ENCODE data around the gene SHISA7. TPM values are rescaled to one million over a fixed set of nuclear protein-coding genes. Genes with fewer than 3 reads are reported as not detected.

SHISA7 gene
- total and polyA plus RNA-seq, 2 donors (not counting 1 experiment from before 2014, with no cell fraction given) = not detected

DNA sequence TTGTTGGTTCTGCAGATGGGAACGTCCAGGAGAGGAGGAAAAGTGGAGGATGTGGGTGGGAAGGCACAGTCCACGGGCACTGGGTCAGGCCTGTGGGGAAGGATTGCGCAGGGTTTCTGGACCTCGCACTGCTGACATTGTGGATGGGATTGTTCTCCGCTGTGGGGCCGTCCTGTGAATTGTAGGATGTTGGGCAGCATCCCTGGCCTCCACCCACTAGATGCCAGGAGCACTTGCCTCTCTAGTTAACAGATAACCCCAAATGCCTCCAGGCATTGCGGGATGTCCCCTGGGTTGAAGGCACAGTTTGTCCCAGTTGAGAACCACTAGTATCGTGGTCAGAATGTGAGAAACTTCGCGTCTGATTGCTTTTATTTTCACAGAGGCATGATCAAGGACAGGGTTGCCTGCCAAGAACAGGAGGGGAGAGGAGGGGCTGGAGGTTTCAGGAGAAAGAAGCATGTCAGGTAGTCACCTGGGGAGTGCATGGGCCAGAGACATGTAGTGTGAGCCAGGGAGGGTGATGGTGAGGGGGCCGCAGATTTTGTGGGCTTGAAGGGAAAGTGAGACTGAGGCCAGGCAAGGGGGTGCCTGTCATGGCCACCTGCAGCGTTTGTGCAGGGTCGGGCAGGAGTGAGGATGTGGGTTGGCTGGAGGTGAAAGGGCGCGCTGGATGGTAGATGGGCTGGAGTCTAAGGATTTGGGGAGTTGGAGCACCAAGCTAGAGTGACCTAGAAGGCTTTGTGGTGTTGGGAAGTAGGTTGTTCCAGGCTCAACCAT lies 36.5 kb upstream of the SHISA7 start:
- H2AFZ ChIP-seq (ENCODE audit: low read length) = no peak overlapping the region
- no peak overlapping the region for H3K9ac ChIP-seq (ENCODE audit: insufficient read depth, low read length)
- H3K4me2 ChIP-seq (ENCODE audit: extremely low read depth, insufficient read depth, low read length) = no peak overlapping the region
- no peak for DNase-seq (ENCODE audit: low read depth in 2 of 2)
- no peak overlapping the region for H3K27ac ChIP-seq (ENCODE audit: insufficient read depth, low read length)
- H3K27me3 ChIP-seq (ENCODE audit: control insufficient read depth, insufficient read depth, low read length) = no peaks in the 10 kb centered on the region
- H3K4me3 ChIP-seq (replicated peaks in 1 of 4; ENCODE audit: control extremely low read depth in 1 of 4, insufficient read depth in 1 of 4, low read depth in 3 of 4, low read length in 4 of 4) = no peak overlapping the region
- peaks cover 20% of the 10 kb centered on the region for H3K79me2 ChIP-seq (ENCODE audit: control insufficient read depth, insufficient read depth, low read length)
- TF ChIP-seq, protein P1, sequence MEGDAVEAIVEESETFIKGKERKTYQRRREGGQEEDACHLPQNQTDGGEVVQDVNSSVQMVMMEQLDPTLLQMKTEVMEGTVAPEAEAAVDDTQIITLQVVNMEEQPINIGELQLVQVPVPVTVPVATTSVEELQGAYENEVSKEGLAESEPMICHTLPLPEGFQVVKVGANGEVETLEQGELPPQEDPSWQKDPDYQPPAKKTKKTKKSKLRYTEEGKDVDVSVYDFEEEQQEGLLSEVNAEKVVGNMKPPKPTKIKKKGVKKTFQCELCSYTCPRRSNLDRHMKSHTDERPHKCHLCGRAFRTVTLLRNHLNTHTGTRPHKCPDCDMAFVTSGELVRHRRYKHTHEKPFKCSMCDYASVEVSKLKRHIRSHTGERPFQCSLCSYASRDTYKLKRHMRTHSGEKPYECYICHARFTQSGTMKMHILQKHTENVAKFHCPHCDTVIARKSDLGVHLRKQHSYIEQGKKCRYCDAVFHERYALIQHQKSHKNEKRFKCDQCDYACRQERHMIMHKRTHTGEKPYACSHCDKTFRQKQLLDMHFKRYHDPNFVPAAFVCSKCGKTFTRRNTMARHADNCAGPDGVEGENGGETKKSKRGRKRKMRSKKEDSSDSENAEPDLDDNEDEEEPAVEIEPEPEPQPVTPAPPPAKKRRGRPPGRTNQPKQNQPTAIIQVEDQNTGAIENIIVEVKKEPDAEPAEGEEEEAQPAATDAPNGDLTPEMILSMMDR (conservative IDR thresholded peaks at IDR 0.05 in 1 of 2, IDR thresholded peaks at IDR 0.05 in 1 of 2; ENCODE audit: low read depth in 1 of 2, low read length in 2 of 2) = no peak
- TF ChIP-seq EZH2 (IDR thresholded peaks at IDR 0.05; ENCODE audit: low read length, missing control alignments) = no peak
- H3K4me1 ChIP-seq (ENCODE audit: control insufficient read depth, extremely low read depth, insufficient read depth, low read length) = peaks cover 6% of the 10 kb centered on the region
- H3K36me3 ChIP-seq (ENCODE audit: control insufficient read depth, insufficient read depth, low read length) = peaks cover 13% of the 10 kb centered on the region
- H3K9me3 ChIP-seq (ENCODE audit: control insufficient read depth, insufficient read depth, low read depth, low read length) = no peaks in the 10 kb centered on the region
- H4K20me1 ChIP-seq (ENCODE audit: control insufficient read depth, extremely low read depth, insufficient read depth, low read length) = no peaks in the 10 kb centered on the region

DNA sequence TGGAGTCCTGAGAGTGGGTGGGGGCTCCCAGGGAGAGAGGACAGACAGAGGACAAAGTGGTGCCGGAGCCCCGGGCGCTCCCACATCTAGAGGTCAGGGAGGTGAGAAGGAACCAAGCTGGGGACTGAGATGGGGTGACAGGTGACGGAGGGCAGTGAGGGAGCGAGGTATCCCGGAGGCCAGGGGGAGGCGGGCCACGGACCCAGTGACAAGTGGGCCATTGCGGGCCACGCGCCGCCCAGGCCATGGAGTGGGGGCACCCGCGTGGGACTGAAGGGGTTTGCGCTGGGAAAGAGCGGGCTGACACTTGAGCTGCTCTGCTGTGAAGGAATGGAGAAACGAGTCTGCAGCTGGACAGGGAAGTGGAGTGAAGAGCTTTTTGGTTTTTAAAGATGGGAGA lies 35.9 kb upstream of the SHISA7 start:
- Histone ChIP-seq H3K4me3 (replicated peaks in 1 of 4; ENCODE audit: control extremely low read depth in 1 of 4, insufficient read depth in 1 of 4, low read depth in 3 of 4, low read length in 4 of 4) (no peak overlapping the region), H3K27ac (ENCODE audit: insufficient read depth, low read length) (no peak overlapping the region), H3K4me2 (ENCODE audit: extremely low read depth, insufficient read depth, low read length) (no peak overlapping the region), H3K36me3 (ENCODE audit: control insufficient read depth, insufficient read depth, low read length) (peaks cover 13% of the 10 kb centered on the region), H3K27me3 (ENCODE audit: control insufficient read depth, insufficient read depth, low read length) (no peaks in the 10 kb centered on the region), H3K9me3 (ENCODE audit: control insufficient read depth, insufficient read depth, low read depth, low read length) (no peaks in the 10 kb centered on the region), H4K20me1 (ENCODE audit: control insufficient read depth, extremely low read depth, insufficient read depth, low read length) (no peaks in the 10 kb centered on the region), H3K9ac (ENCODE audit: insufficient read depth, low read length) (no peak overlapping the region), H3K79me2 (ENCODE audit: control insufficient read depth, insufficient read depth, low read length) (peaks cover 18% of the 10 kb centered on the region), H2AFZ (ENCODE audit: low read length) (no peak overlapping the region), H3K4me1 (ENCODE audit: control insufficient read depth, extremely low read depth, insufficient read depth, low read length) (no peaks in the 10 kb centered on the region)
- no peak for TF ChIP-seq EZH2 (IDR thresholded peaks at IDR 0.05; ENCODE audit: low read length, missing control alignments)
- TF ChIP-seq, protein P1 (conservative IDR thresholded peaks at IDR 0.05 in 1 of 2, IDR thresholded peaks at IDR 0.05 in 1 of 2; ENCODE audit: low read depth in 1 of 2, low read length in 2 of 2) = no peak
- DNase-seq (ENCODE audit: low read depth in 2 of 2) = no peak

GRCh38 chr19:55478364-55478763 lies 35.3 kb upstream of the SHISA7 start:
- no peaks in the 10 kb centered on the region for H3K4me1 ChIP-seq (ENCODE audit: control insufficient read depth, extremely low read depth, insufficient read depth, low read length)
- TF ChIP-seq, protein P1 (conservative IDR thresholded peaks at IDR 0.05 in 1 of 2, IDR thresholded peaks at IDR 0.05 in 1 of 2; ENCODE audit: low read depth in 1 of 2, low read length in 2 of 2) = no peak
- no peak for TF ChIP-seq EZH2 (IDR thresholded peaks at IDR 0.05; ENCODE audit: low read length, missing control alignments)
- no peaks in the 10 kb centered on the region for H4K20me1 ChIP-seq (ENCODE audit: control insufficient read depth, extremely low read depth, insufficient read depth, low read length)
- H3K27ac ChIP-seq (ENCODE audit: insufficient read depth, low read length) = no peak overlapping the region
- H2AFZ ChIP-seq (ENCODE audit: low read length) = no peak overlapping the region
- no peak overlapping the region for H3K4me3 ChIP-seq (replicated peaks in 1 of 4; ENCODE audit: control extremely low read depth in 1 of 4, insufficient read depth in 1 of 4, low read depth in 3 of 4, low read length in 4 of 4)
- H3K9me3 ChIP-seq (ENCODE audit: control insufficient read depth, insufficient read depth, low read depth, low read length) = no peaks in the 10 kb centered on the region
- peaks cover 10% of the 10 kb centered on the region for H3K36me3 ChIP-seq (ENCODE audit: control insufficient read depth, insufficient read depth, low read length)
- no peaks in the 10 kb centered on the region for H3K27me3 ChIP-seq (ENCODE audit: control insufficient read depth, insufficient read depth, low read length)
- peaks cover 18% of the 10 kb centered on the region for H3K79me2 ChIP-seq (ENCODE audit: control insufficient read depth, insufficient read depth, low read length)
- DNase-seq (ENCODE audit: low read depth in 2 of 2) = no peak
- no peak overlapping the region for H3K9ac ChIP-seq (ENCODE audit: insufficient read depth, low read length)
- H3K4me2 ChIP-seq (ENCODE audit: extremely low read depth, insufficient read depth, low read length) = no peak overlapping the region

All from fibroblast of lung (primary cell).